ENCODE data around the gene CCDC102B.

CCDC102B gene

DNA sequence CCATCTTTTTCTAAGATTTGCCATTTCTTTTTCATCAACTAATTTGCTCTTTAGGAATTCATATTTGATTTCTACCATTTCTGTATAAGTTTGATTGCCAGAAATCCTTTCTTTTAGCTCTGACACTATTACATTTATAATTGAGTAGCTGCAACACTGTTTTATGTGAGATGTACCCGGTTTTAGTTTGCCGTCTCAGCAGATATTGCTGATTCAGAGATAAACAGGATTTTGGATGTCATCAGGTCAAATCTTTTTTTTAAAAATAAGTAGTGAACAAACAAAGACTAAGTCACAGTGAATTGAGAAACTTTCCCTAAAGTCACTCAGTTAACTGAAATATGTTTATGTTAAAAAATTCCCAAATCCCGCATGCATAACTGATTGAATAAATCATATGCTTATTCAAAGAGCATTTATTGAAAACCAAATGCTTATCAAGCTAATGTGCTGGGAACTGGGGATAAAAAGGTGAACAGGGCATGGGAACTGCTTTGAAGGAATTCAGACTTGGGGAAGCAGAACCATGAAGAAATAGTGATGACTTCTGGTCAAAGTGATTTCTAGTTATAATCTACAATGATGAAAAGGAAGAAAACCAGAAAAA lies 19.5 kb upstream of the CCDC102B start:
- TF ChIP-seq CTCF (IDR thresholded peaks at IDR 0.05), result no peak

- no peak for TF ChIP-seq CTCF (IDR thresholded peaks at IDR 0.05)
Measured at GRCh38 chr18:68779169-68779568, 18.7 kb upstream of the CCDC102B start.

GRCh38 chr18:68780802-68781635 lies 16.9 kb upstream of the CCDC102B start:
- TF ChIP-seq CTCF (IDR thresholded peaks at IDR 0.05), result no peak

GRCh38 chr18:68783506-68783905 lies 14.4 kb upstream of the CCDC102B start:
- no peak for TF ChIP-seq CTCF (IDR thresholded peaks at IDR 0.05)

GRCh38 chr18:68784071-68784470 lies 13.8 kb upstream of the CCDC102B start:
- no peak for TF ChIP-seq CTCF (IDR thresholded peaks at IDR 0.05)

- TF ChIP-seq CTCF (IDR thresholded peaks at IDR 0.05), result no peak
Measured at GRCh38 chr18:68791801-68792200, 6.1 kb upstream of the CCDC102B start.

GRCh38 chr18:68793951-68794350 lies 3.9 kb upstream of the CCDC102B start:
- no peak for TF ChIP-seq CTCF (IDR thresholded peaks at IDR 0.05)

Data from LNCAP (cell line).